Kidney (tissue), 14 donors: ENCODE data around the gene LNPK. TPM values are rescaled to one million over a fixed set of nuclear protein-coding genes. Genes with fewer than 3 reads are reported as not detected.

Experiments used
- DNase-seq, 5 donors: peaks; one replicate each; pipeline ENCODE4 v3.0.0-alpha.2; 2013 to 2020
- FAIRE-seq: peaks from 2 replicates; lab custom pipeline; 2012; peaks lifted over from hg19 to GRCh38; lab: Jason Lieb, UNC
- H3K27ac ChIP-seq, 2 donors: one replicate each; pipeline ENCODE4 v1.7.0; 2013; ENCODE audit warnings: low read depth in 2 of 2, low read length in 2 of 2, inconsistent platforms in 1 of 2
- H3K27me3 ChIP-seq: one replicate; pipeline ENCODE4 v1.7.1; 2013; ENCODE audit warnings: low read length, inconsistent platforms; ENCODE audit not compliant: control insufficient read depth, insufficient read depth
- H3K36me3 ChIP-seq, 3 donors: one replicate each; pipeline versions ENCODE4 v1.7.0 to v1.7.1; 2013; ENCODE audit warnings: low read length in 3 of 3, control low read depth in 1 of 3, inconsistent platforms in 1 of 3; ENCODE audit not compliant: insufficient read depth in 3 of 3, control insufficient read depth in 2 of 3
- H3K4me1 ChIP-seq, 3 donors: one replicate each; pipeline versions ENCODE4 v1.7.0 to v1.7.1; 2013; ENCODE audit warnings: low read length in 3 of 3, inconsistent platforms in 1 of 3, low read depth in 1 of 3; ENCODE audit not compliant: control insufficient read depth in 2 of 3, insufficient read depth in 2 of 3
- H3K4me3 ChIP-seq, 3 donors: one replicate each; pipeline versions ENCODE4 v1.7.0 to v1.8.1; 2013; ENCODE audit warnings: low read length in 3 of 3, control low read depth in 1 of 3, inconsistent platforms in 1 of 3
- H3K9ac ChIP-seq, 3 donors: one replicate each; pipeline versions ENCODE4 v1.7.0 to v1.7.1; 2013; ENCODE audit warnings: low read length in 3 of 3, control low read depth in 1 of 3, inconsistent platforms in 1 of 3
- H3K9me3 ChIP-seq, 3 donors: one replicate each; pipeline versions ENCODE4 v1.7.0 to v1.7.1; 2013; ENCODE audit warnings: low read length in 3 of 3, control low read depth in 1 of 3, inconsistent platforms in 1 of 3; ENCODE audit not compliant: control insufficient read depth in 2 of 3, insufficient read depth in 1 of 3
- CTCF ChIP-seq: IDR thresholded peaks from 3 replicates; pipeline ENCODE4 v1.5.1; 2012; ENCODE audit warnings: mild to moderate bottlenecking, moderate library complexity, borderline replicate concordance; ENCODE audit not compliant: insufficient read depth; ENCODE audit errors: extremely low read depth
- intact Hi-C: fragments of 100-400 bp; cut with DNase I; formaldehyde crosslinking; loops from one replicate; pipeline ENCODE4 v1.11.1; 2022
- polyA plus RNA-seq: library from polyadenylated mRNA; stranded (reverse); fragments of 350-450 nt; fragmentation: Illumina TruSeq; extraction: RNeasy Lipid Tissue Mini Kit (QIAGEN cat#74804); gene quantifications from one replicate; pipeline ENCODE4 v1.2.3, GENCODE V29; 2014; ENCODE audit warnings: low read depth, low replicate concordance; ENCODE audit not compliant: insufficient read depth
- total RNA-seq: library from RNA; stranded (reverse); fragmentation: NEBNext Ultra II Directional; extraction: Animal tissue kit (Norgen Biotek cat#: 25700); gene quantifications from one replicate; pipeline ENCODE4 v1.2.1, GENCODE V29; 2021
- donor health status: control.
- donor health status: control.
- donor health status: control.
- donor health status: control.
- donor health status: control.
- donor health status: DM: yes; HTN: yes; CAD: no.
- donor health status: Normal renal cell carcinoma (clear cell type).

The LNPK gene
- total and polyA plus RNA-seq, 2 donors from 2014 or later = 5.1 to 29.0 TPM

- no peak overlapping the region for H3K27ac ChIP-seq
- intact Hi-C loops = no loop called here
- DNase-seq = peak in 1 of 5 donors; percentile 33
- no peaks in the 10 kb centered on the region for H3K36me3 ChIP-seq
- H3K9ac ChIP-seq = no peak overlapping the region
- H3K4me1 ChIP-seq = no peaks in the 10 kb centered on the region
- H3K27me3 ChIP-seq = no peaks in the 10 kb centered on the region
- no peak for FAIRE-seq
- no peaks in the 10 kb centered on the region for H3K9me3 ChIP-seq
- TF ChIP-seq CTCF = no peak
- H3K4me3 ChIP-seq = no peak overlapping the region
Measured at GRCh38 chr2:175957845-175958244, 44.2 kb downstream of the LNPK start.

GRCh38 chr2:175955136-175955535 is 46.9 kb downstream of the LNPK start:
- TF ChIP-seq CTCF = no peak
- H3K27me3 ChIP-seq = no peaks in the 10 kb centered on the region
- H3K9ac ChIP-seq = no peak overlapping the region
- no peak overlapping the region for H3K27ac ChIP-seq
- intact Hi-C loops = no loop called here
- no peak overlapping the region for H3K4me3 ChIP-seq
- no peaks in the 10 kb centered on the region for H3K4me1 ChIP-seq
- H3K36me3 ChIP-seq = no peaks in the 10 kb centered on the region
- FAIRE-seq (no peak), DNase-seq (no peak)
- H3K9me3 ChIP-seq = no peaks in the 10 kb centered on the region

- TF ChIP-seq CTCF = no peak
- H3K4me3 ChIP-seq = no peak overlapping the region
- no peak overlapping the region for H3K27ac ChIP-seq
- FAIRE-seq = no peak
- no peaks in the 10 kb centered on the region for H3K36me3 ChIP-seq
- DNase-seq = no peak
- no peak overlapping the region for H3K9ac ChIP-seq
- H3K9me3 ChIP-seq = no peaks in the 10 kb centered on the region
- H3K4me1 ChIP-seq = no peaks in the 10 kb centered on the region
- no peaks in the 10 kb centered on the region for H3K27me3 ChIP-seq
- intact Hi-C loops = no loop called here
Measured at GRCh38 chr2:175950512-175950911, 51.6 kb downstream of the LNPK start.

GRCh38 chr2:175948191-175948590 is 53.9 kb downstream of the LNPK start:
- H3K4me1 ChIP-seq = no peaks in the 10 kb centered on the region
- peak in 1 of 5 donors; percentile 15 for DNase-seq
- TF ChIP-seq CTCF = no peak
- H3K9me3 ChIP-seq = no peaks in the 10 kb centered on the region
- intact Hi-C loops = no loop called here
- no peak for FAIRE-seq
- no peaks in the 10 kb centered on the region for H3K27me3 ChIP-seq
- H3K27ac ChIP-seq = no peak overlapping the region
- no peak overlapping the region for H3K9ac ChIP-seq
- H3K4me3 ChIP-seq = no peak overlapping the region
- no peaks in the 10 kb centered on the region for H3K36me3 ChIP-seq
